H1 (cell line): ENCODE data around the gene DNAJB7. TPM values are rescaled to one million over a fixed set of nuclear protein-coding genes. Genes with fewer than 3 reads are reported as not detected.

ENCODE experiments used
- ATF2 ChIP-seq: IDR thresholded peaks from 2 replicates; pipeline ENCODE4 v1.6.1; 2012; ENCODE audit warnings: low read length, inconsistent platforms
- BACH1 ChIP-seq: IDR thresholded peaks from 2 replicates; pipeline ENCODE4 v1.6.1; 2012; ENCODE audit warnings: low read length, improper control_type of control experiment
- BCL11A ChIP-seq, 2 experiments: IDR thresholded peaks; one replicate each; pipeline ENCODE4 v1.6.1; 2011; ENCODE audit warnings: low read depth in 2 of 2, low read length in 2 of 2, mild to moderate bottlenecking in 2 of 2
- BRCA1 ChIP-seq: IDR thresholded peaks from 2 replicates; pipeline ENCODE4 v1.6.1; 2012; ENCODE audit warnings: low read depth, low read length, improper control_type of control experiment
- CBX5 ChIP-seq: fragments of 300-800, 300-1000 bp; sonication (generic); IDR thresholded peaks from 2 replicates; pipeline ENCODE4 v1.7.1; 2016; ENCODE audit warnings: antibody characterized with exemption, low read length, low read depth
- CEBPB ChIP-seq: IDR thresholded peaks from 2 replicates; pipeline ENCODE4 v1.6.1; 2012; ENCODE audit warnings: low read depth, low read length
- CHD2 ChIP-seq: IDR thresholded peaks from 2 replicates; pipeline ENCODE4 v1.6.1; 2012; ENCODE audit warnings: low read length, improper control_type of control experiment
- CREB1 ChIP-seq: IDR thresholded peaks from 2 replicates; pipeline ENCODE4 v1.6.1; 2012; ENCODE audit warnings: inconsistent platforms
- EGR1 ChIP-seq: IDR thresholded peaks from 2 replicates; pipeline ENCODE4 v1.6.1; 2011; ENCODE audit warnings: low read depth, low read length, borderline replicate concordance
- HDAC2 ChIP-seq, 2 experiments: fragments of 300-600 bp in 1 of 2; sonication (generic) in 1 of 2; IDR thresholded peaks; 2 replicates each; pipeline ENCODE4 v1.6.1; 2011 to 2012; ENCODE audit warnings: low read depth in 2 of 2, low read length in 2 of 2, mild to moderate bottlenecking in 2 of 2, moderate library complexity in 2 of 2, borderline replicate concordance in 1 of 2, inconsistent platforms in 1 of 2
- JUN ChIP-seq: IDR thresholded peaks from 2 replicates; pipeline ENCODE4 v1.6.1; 2011; ENCODE audit warnings: low read depth, mild to moderate bottlenecking, improper control_type of control experiment, low read length
- KDM5A ChIP-seq: fragments of 200-600 bp; IDR thresholded peaks from 2 replicates; pipeline ENCODE4 v1.7.1; 2012; ENCODE audit warnings: mild to moderate bottlenecking, low read length, inconsistent platforms, mixed read lengths
- NRF1 ChIP-seq: IDR thresholded peaks from 2 replicates; pipeline ENCODE4 v1.6.1; 2011; ENCODE audit warnings: mild to moderate bottlenecking, low read depth, low read length, improper control_type of control experiment
- POU5F1 ChIP-seq: IDR thresholded peaks from 2 replicates; pipeline ENCODE4 v1.6.1; 2011; ENCODE audit warnings: low read depth, mild to moderate bottlenecking, low read length, moderate library complexity
- RAD21 ChIP-seq, 2 experiments: IDR thresholded peaks in 1 of 2; conservative IDR thresholded peaks in 1 of 2; 2 replicates each; pipeline ENCODE4 v1.6.1; 2011; ENCODE audit warnings: low read depth in 2 of 2, low read length in 2 of 2, improper control_type of control experiment in 1 of 2, inconsistent platforms in 1 of 2, mild to moderate bottlenecking in 1 of 2, moderate library complexity in 1 of 2
- RFX5 ChIP-seq: IDR thresholded peaks from 2 replicates; pipeline ENCODE4 v1.6.1; 2011; ENCODE audit warnings: low read depth, low read length, improper control_type of control experiment, borderline replicate concordance
- RNF2 ChIP-seq: fragments of 200-900, 300-1000 bp; sonication (generic); IDR thresholded peaks from 2 replicates; pipeline ENCODE4 v1.7.1; 2016; ENCODE audit warnings: borderline replicate concordance, low read depth, mild to moderate bottlenecking, antibody characterized with exemption, low read length; ENCODE audit not compliant: poor library complexity, severe bottlenecking; ENCODE audit errors: missing control alignments
- SAP30 ChIP-seq: fragments of 300-600 bp; sonication (generic); IDR thresholded peaks from 2 replicates; pipeline ENCODE4 v1.7.1; 2012; ENCODE audit warnings: low read length, moderate library complexity, mild to moderate bottlenecking, inconsistent platforms; ENCODE audit not compliant: insufficient read depth, insufficient replicate concordance
- SP1 ChIP-seq: IDR thresholded peaks from 2 replicates; pipeline ENCODE4 v1.6.1; 2011; ENCODE audit warnings: low read depth, low read length
- SUZ12 ChIP-seq: fragments of 200-600 bp; sonication (generic); IDR thresholded peaks from 2 replicates; pipeline ENCODE4 v1.6.1; 2012; ENCODE audit warnings: mild to moderate bottlenecking, inconsistent platforms, low read length, moderate library complexity, mixed read lengths
- TAF1 ChIP-seq: IDR thresholded peaks from 2 replicates; pipeline ENCODE4 v1.6.1; 2011; ENCODE audit warnings: mild to moderate bottlenecking, low read depth, low read length
- TAF7 ChIP-seq: optimal IDR thresholded peaks from 2 replicates; pipeline ENCODE3; 2011; ENCODE audit warnings: low read depth, mild to moderate bottlenecking, inconsistent platforms, low read length, moderate library complexity, borderline replicate concordance
- polyA plus RNA-seq, 7 experiments: library from polyadenylated mRNA; depleted of rRNA in 3 of 7; stranded (reverse) in 5 of 7; unstranded in 2 of 7; fragments of >200 nt in 5 of 7; fragments of 200-250 nt in 2 of 7; gene quantifications; 1 replicate in 5 of 7; 2 replicates in 1 of 7; 4 replicates in 1 of 7; pipeline versions ENCODE4 v1.2.1 to v1.2.3, GENCODE V29; 2011 to 2013; ENCODE audit warnings: missing spikeins in 2 of 7, mixed read lengths in 2 of 7
- total RNA-seq: library from RNA; stranded (reverse); fragmentation: NEBNext Ultra II Directional; extraction: Animal tissue kit (Norgen Biotek cat#: 25700); gene quantifications from 2 replicates; pipeline ENCODE4 v1.2.1, GENCODE V29; 2021

DNAJB7 gene
- total and polyA plus RNA-seq, 2 of the 8 experiments (the other 6 are each of a cell fraction or from before 2014, with no cell fraction given), result not detected

GRCh38 chr22:40818747-40819598, 42.9 kb downstream of the DNAJB7 start, which contains the start of gene SLC25A17 (continued):
- TF ChIP-seq JUN (no peak), RFX5 (no peak), TAF1 (peak; percentile 63; the same call in 1 of the 2 replicates), CBX5 (no peak), HDAC2 (IDR thresholded peaks at IDR 0.05; ENCODE audit: borderline replicate concordance in 1 of 2, low read depth in 2 of 2, low read length in 2 of 2) (peak in 1 of 2 experiments; percentile 71; a peak in 1 of 4 replicates), BCL11A (IDR thresholded peaks at IDR 0.05; ENCODE audit: low read depth in 2 of 2, low read length in 2 of 2) (no peak), SUZ12 (no peak), POU5F1 (no peak), CEBPB (no peak), RAD21 (IDR thresholded peaks at IDR 0.05 in 1 of 2, conservative IDR thresholded peaks at IDR 0.05 in 1 of 2; ENCODE audit: low read depth in 2 of 2, low read length in 2 of 2) (no peak), CREB1 (no peak), CHD2 (no peak), BRCA1 (no peak), SAP30 (peak; percentile 94), SP1 (no peak), KDM5A (no peak), EGR1 (no peak), TAF7 (no peak), RNF2 (no peak), NRF1 (no peak), BACH1 (no peak), ATF2 (no peak)
